Liver (tissue), 9 donors: ENCODE data around the gene IFITM10. TPM values are rescaled to one million over a fixed set of nuclear protein-coding genes. Genes with fewer than 3 reads are reported as not detected.

Source experiments
- DNase-seq: peaks from one replicate; pipeline ENCODE4 v3.0.0-alpha.2; 2017; ENCODE audit warnings: low spot score
- H3K27ac ChIP-seq, 2 donors: one replicate each; pipeline ENCODE4 v1.7.0; 2013; ENCODE audit warnings: inconsistent platforms in 2 of 2, low read length in 2 of 2, control low read depth in 1 of 2, low read depth in 1 of 2, mild to moderate bottlenecking in 1 of 2
- H3K27me3 ChIP-seq, 4 donors: one replicate each; pipeline versions ENCODE4 v1.6.1 to v1.7.0; 2013; ENCODE audit warnings: low read length in 3 of 4, inconsistent platforms in 1 of 4, mild to moderate bottlenecking in 1 of 4, moderate library complexity in 1 of 4; ENCODE audit not compliant: control insufficient read depth in 4 of 4, insufficient read depth in 4 of 4
- H3K36me3 ChIP-seq, 4 donors: one replicate each; pipeline versions ENCODE4 v1.6.1 to v1.7.0; 2013; ENCODE audit warnings: low read length in 3 of 4, mild to moderate bottlenecking in 3 of 4, low read depth in 1 of 4, moderate library complexity in 1 of 4; ENCODE audit not compliant: control insufficient read depth in 4 of 4, insufficient read depth in 3 of 4
- H3K4me1 ChIP-seq, 4 donors: one replicate each; pipeline versions ENCODE4 v1.6.1 to v1.7.0; 2013; ENCODE audit warnings: low read length in 3 of 4, mild to moderate bottlenecking in 3 of 4, moderate library complexity in 1 of 4; ENCODE audit not compliant: control insufficient read depth in 4 of 4, insufficient read depth in 4 of 4
- H3K4me3 ChIP-seq, 3 donors: one replicate each; pipeline versions ENCODE4 v1.6.1 to v1.7.0; 2013; ENCODE audit warnings: low read length in 3 of 3, control low read depth in 1 of 3, low read depth in 1 of 3, mild to moderate bottlenecking in 1 of 3
- H3K9ac ChIP-seq, 2 donors: one replicate each; pipeline ENCODE4 v1.7.0; 2013; ENCODE audit warnings: low read length in 2 of 2, mild to moderate bottlenecking in 2 of 2, moderate library complexity in 2 of 2, control low read depth in 1 of 2, low read depth in 1 of 2
- H3K9me3 ChIP-seq, 4 donors: one replicate each; pipeline versions ENCODE4 v1.6.1 to v1.7.0; 2013; ENCODE audit warnings: low read length in 3 of 4; ENCODE audit not compliant: control insufficient read depth in 4 of 4
- ATF3 ChIP-seq: IDR thresholded peaks from 2 replicates; pipeline ENCODE4 v1.6.1; 2016; ENCODE audit warnings: antibody characterized with exemption
- CTCF ChIP-seq: fragments of 150-350 bp; IDR thresholded peaks from 2 replicates; pipeline ENCODE4 v1.5.1; 2017; ENCODE audit warnings: improper control_type of control experiment, low read depth, low read length; ENCODE audit not compliant: missing input control
- EGR1 ChIP-seq, 2 donors: IDR thresholded peaks; 2 replicates each; pipeline ENCODE4 v1.6.1; 2016 to 2018; ENCODE audit warnings: antibody characterized with exemption in 2 of 2, low read depth in 2 of 2
- FOXA1 ChIP-seq: IDR thresholded peaks from 2 replicates; pipeline ENCODE4 v1.6.1; 2016; ENCODE audit warnings: antibody characterized with exemption
- FOXA2 ChIP-seq: IDR thresholded peaks from 2 replicates; pipeline ENCODE4 v1.6.1; 2016; ENCODE audit warnings: antibody characterized with exemption
- GABPA ChIP-seq, 2 donors: IDR thresholded peaks in 1 of 2; conservative IDR thresholded peaks in 1 of 2; 2 replicates each; pipeline ENCODE4 v1.6.1; 2016; ENCODE audit warnings: antibody characterized with exemption in 2 of 2, mild to moderate bottlenecking in 1 of 2, moderate library complexity in 1 of 2
- MAX ChIP-seq: IDR thresholded peaks from 2 replicates; pipeline ENCODE4 v1.6.1; 2016; ENCODE audit warnings: antibody characterized with exemption
- NR2F2 ChIP-seq: IDR thresholded peaks from 2 replicates; pipeline ENCODE4 v1.6.1; 2016; ENCODE audit warnings: antibody characterized with exemption
- RAD21 ChIP-seq, 2 donors: IDR thresholded peaks; 2 replicates each; pipeline ENCODE4 v1.6.1; 2016; ENCODE audit warnings: antibody characterized with exemption in 2 of 2, mild to moderate bottlenecking in 2 of 2
- REST ChIP-seq: IDR thresholded peaks from 2 replicates; pipeline ENCODE4 v1.6.1; 2016; ENCODE audit warnings: antibody characterized with exemption, mild to moderate bottlenecking
- RXRA ChIP-seq, 2 donors: IDR thresholded peaks; 2 replicates each; pipeline ENCODE4 v1.6.1; 2017 to 2018; ENCODE audit warnings: antibody characterized with exemption in 2 of 2, mild to moderate bottlenecking in 1 of 2
- SP1 ChIP-seq: IDR thresholded peaks from 2 replicates; pipeline ENCODE4 v1.6.1; 2018; ENCODE audit warnings: antibody characterized with exemption, mild to moderate bottlenecking
- YY1 ChIP-seq: IDR thresholded peaks from 2 replicates; pipeline ENCODE4 v1.6.1; 2016; ENCODE audit warnings: antibody characterized with exemption, mild to moderate bottlenecking
- ZBTB33 ChIP-seq: IDR thresholded peaks from 2 replicates; pipeline ENCODE4 v1.6.1; 2016; ENCODE audit warnings: antibody characterized with exemption
- WGBS: extraction: QIAGEN DNeasy Blood & Tissue Kit; methylation state at CpG from one replicate; pipeline ENCODE4 v1.1.7; 2013; 5-methylcytosine and 5-hydroxymethylcytosine counted together
- polyA plus RNA-seq, 2 donors: library from polyadenylated mRNA; stranded (reverse) in 1 of 2; unstranded in 1 of 2; fragments of 200-250 nt in 1 of 2; fragments of >200 nt in 1 of 2; fragmentation: Nextera tagmentation in 1 of 2; extraction: Ambion mirVana in 1 of 2; gene quantifications; one replicate each; pipeline versions ENCODE4 v1.2.1 to v1.2.3, GENCODE V29; 2013 to 2015
- total RNA-seq, 2 donors: library from RNA; depleted of rRNA; stranded (reverse); fragments of >200 nt; gene quantifications; one replicate each; pipeline ENCODE4 v1.2.3, GENCODE V29; 2014
- donor health status: healthy.
- donor health status: healthy.
- donor health status: healthy.
- donor health status: healthy.
- donor health status: healthy.

The IFITM10 gene
- total and polyA plus RNA-seq, 4 donors, result 0.14 to 8.5 (median 1.8) TPM

GRCh38 chr11:1707751-1708150, 42.6 kb downstream of the IFITM10 start:
- H3K36me3 ChIP-seq, result no peaks in the 10 kb centered on the region
- no peak overlapping the region for H3K4me3 ChIP-seq
- TF ChIP-seq GABPA (IDR thresholded peaks at IDR 0.05 in 1 of 2, conservative IDR thresholded peaks at IDR 0.05 in 1 of 2) (no peak), NR2F2 (no peak), FOXA2 (no peak), EGR1 (IDR thresholded peaks at IDR 0.05; ENCODE audit: low read depth in 2 of 2) (no peak)
- H3K9ac ChIP-seq, result no peak overlapping the region
- WGBS, result 68% methylated on average over 4 of the region's 4 CpGs
- no peak for DNase-seq
- no peaks in the 10 kb centered on the region for H3K4me1 ChIP-seq
- H3K27me3 ChIP-seq, result no peaks in the 10 kb centered on the region
- H3K27ac ChIP-seq, result no peak overlapping the region
- H3K9me3 ChIP-seq, result no peaks in the 10 kb centered on the region

- 89% methylated on average over 17 of the region's 17 CpGs for WGBS
- no peak overlapping the region for H3K27ac ChIP-seq
- H3K9ac ChIP-seq, result no peak overlapping the region
- no peaks in the 10 kb centered on the region for H3K36me3 ChIP-seq
- no peaks in the 10 kb centered on the region for H3K27me3 ChIP-seq
- DNase-seq, result no peak
- H3K4me1 ChIP-seq, result no peaks in the 10 kb centered on the region
- no peak overlapping the region for H3K4me3 ChIP-seq
- TF ChIP-seq GABPA (IDR thresholded peaks at IDR 0.05 in 1 of 2, conservative IDR thresholded peaks at IDR 0.05 in 1 of 2) (no peak), CTCF (peak; percentile 27), ZBTB33 (no peak), RAD21 (IDR thresholded peaks at IDR 0.05) (peak; percentile 61 to 71)
- no peaks in the 10 kb centered on the region for H3K9me3 ChIP-seq
These were observed 43.6 kb downstream of the IFITM10 start for GRCh38 chr11:1706634-1707400.

- H3K36me3 ChIP-seq, result no peaks in the 10 kb centered on the region
- no peak overlapping the region for H3K9ac ChIP-seq
- no peaks in the 10 kb centered on the region for H3K4me1 ChIP-seq
- no peak for DNase-seq
- no peak overlapping the region for H3K4me3 ChIP-seq
- WGBS, result 75% methylated on average over 15 of the region's 15 CpGs
- H3K9me3 ChIP-seq, result no peaks in the 10 kb centered on the region
- peak overlapping the region in 1 of 2 donors; percentile 31 for H3K27ac ChIP-seq
- H3K27me3 ChIP-seq, result no peaks in the 10 kb centered on the region
- TF ChIP-seq RAD21 (IDR thresholded peaks at IDR 0.05) (no peak), REST (no peak), FOXA2 (no peak), ATF3 (no peak), NR2F2 (no peak), SP1 (no peak), MAX (no peak), YY1 (no peak), RXRA (IDR thresholded peaks at IDR 0.05) (no peak), CTCF (no peak), FOXA1 (no peak)
These were observed 45.0 kb downstream of the IFITM10 start for GRCh38 chr11:1705126-1706052.
